ENCODE results near the gene CUEDC1.

CUEDC1 gene

DNA sequence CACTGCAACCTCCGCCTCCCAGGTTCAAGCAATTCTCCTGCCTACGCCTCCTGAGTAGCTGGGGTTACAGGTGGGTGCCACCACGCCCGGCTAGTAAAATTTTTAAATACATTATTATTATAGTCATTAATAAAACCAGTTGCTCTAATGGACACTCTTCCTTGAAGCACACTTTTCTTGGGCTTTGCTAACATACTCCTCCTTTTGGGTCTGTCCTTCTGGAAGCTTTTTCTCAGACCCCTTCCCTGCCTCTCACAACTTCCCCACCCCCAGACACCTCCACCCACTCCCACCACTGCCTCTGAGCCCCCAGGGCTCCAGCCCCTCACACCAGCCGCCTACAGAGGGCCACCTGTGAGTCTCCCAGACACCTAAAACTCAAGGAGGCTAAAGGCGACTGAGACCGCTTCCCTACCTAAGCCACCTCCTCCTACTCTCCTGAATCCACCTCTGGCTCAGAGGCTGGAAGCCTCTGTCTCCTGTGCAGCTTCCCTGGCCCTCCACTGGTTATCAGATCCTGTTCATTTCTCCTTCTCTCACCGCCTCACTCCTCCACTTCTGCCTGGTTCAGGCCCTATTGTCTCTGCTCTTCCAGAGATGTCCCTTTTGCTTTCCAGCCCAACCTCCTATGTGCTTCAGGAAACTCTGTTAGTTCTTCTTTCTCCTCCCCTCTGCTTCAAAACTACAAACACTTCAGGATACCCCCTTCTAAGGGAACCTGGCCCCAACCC is 2.1 kb upstream of the CUEDC1 start:
- no peak overlapping the region for H3K27ac ChIP-seq (ENCODE audit: low read length)
- H3K4me2 ChIP-seq (ENCODE audit: low read depth, low read length) = no peak overlapping the region
- H3K9me3 ChIP-seq (replicated peaks; ENCODE audit: insufficient read depth, low read length) = no peaks in the 10 kb centered on the region
- H3K4me3 ChIP-seq (ENCODE audit: low read length) = no peak overlapping the region
- H2AFZ ChIP-seq (ENCODE audit: low read length) = no peak overlapping the region
- H3K9ac ChIP-seq (ENCODE audit: low read length) = no peak overlapping the region
- H3K9me2 ChIP-seq (replicated peaks; ENCODE audit: insufficient read depth, low read length) = no peaks in the 10 kb centered on the region
- peaks cover 10% of the 10 kb centered on the region; the same call in 1 of the 2 replicates for H3F3A ChIP-seq (ENCODE audit: insufficient read depth, low read length)
- H3K79me2 ChIP-seq (ENCODE audit: low read length) = no peaks in the 10 kb centered on the region
- no peak for DNase-seq
- H3K36me3 ChIP-seq (replicated peaks; ENCODE audit: insufficient read depth, low read length) = no peaks in the 10 kb centered on the region
- H3K27me3 ChIP-seq (replicated peaks; ENCODE audit: insufficient read depth, low read length) = peaks cover 75% of the 10 kb centered on the region
- H3K4me1 ChIP-seq (ENCODE audit: low read length) = peaks cover 15% of the 10 kb centered on the region
- H4K20me1 ChIP-seq (ENCODE audit: insufficient read depth, low read length) = 0 out of 2 replicates have a peak, but pooled peaks cover 3% of the 10 kb centered on the region
- TF ChIP-seq CTCF (IDR thresholded peaks at IDR 0.05; ENCODE audit: low read length) = no peak
- TF ChIP-seq EZH2 (optimal IDR thresholded peaks at IDR 0.05; ENCODE audit: low read depth, low read length) = no peak
- TF ChIP-seq EZH2phosphoT487 (IDR thresholded peaks at IDR 0.05; ENCODE audit: low read length) = no peak

DNA sequence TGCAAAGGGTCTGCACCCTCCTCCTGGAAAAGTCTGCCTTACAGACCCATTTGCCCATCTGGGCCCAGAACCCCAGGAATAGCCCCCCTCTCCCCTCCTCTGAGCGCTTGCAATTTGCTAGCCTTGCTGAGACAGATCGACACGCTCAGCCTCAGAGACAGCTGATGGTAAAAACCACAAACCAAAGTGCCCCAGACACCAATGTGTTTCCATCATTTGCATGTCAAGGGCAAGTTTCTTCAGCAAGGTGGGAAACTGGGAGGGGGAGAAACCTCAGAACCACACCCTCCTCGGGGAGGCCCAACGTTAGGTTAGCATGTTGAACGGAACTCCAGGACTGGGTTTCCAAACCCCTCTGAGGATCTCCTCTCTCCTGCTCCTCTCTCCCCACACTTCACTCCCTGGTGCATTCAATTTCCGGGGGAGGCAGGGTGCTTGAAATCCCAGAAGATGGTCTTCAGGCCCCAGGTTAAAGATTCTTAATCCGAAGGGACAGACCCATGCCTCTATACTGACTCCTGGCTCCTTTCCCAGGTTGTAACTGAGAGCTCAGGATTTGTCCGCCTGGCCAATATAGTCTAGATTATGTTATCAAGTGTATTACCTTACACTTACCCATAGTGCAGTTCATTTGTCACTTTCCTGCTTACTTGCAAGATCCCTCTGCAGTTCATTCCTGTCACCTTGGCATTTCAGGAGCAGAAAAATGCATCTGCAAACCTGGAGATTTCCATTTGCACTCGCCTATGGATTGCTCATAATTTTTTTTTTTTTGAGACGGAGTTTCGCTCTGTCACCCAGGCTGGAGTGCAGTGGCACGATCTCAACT is 1.3 kb upstream of the CUEDC1 start:
- peaks cover 15% of the 10 kb centered on the region for H3K4me1 ChIP-seq (ENCODE audit: low read length)

More for the DNA sequence above, 1.3 kb upstream of the CUEDC1 start:
- Histone ChIP-seq H3K79me2 (ENCODE audit: low read length) (no peaks in the 10 kb centered on the region), H3K27me3 (replicated peaks; ENCODE audit: insufficient read depth, low read length) (peaks cover 76% of the 10 kb centered on the region), H3K4me2 (ENCODE audit: low read depth, low read length) (peak overlapping the region; percentile 98; the same call in 1 of the 2 replicates), H3K9ac (ENCODE audit: low read length) (no peak overlapping the region), H3F3A (ENCODE audit: insufficient read depth, low read length) (peaks cover 10% of the 10 kb centered on the region; the same call in 1 of the 2 replicates), H3K36me3 (replicated peaks; ENCODE audit: insufficient read depth, low read length) (no peaks in the 10 kb centered on the region), H3K27ac (ENCODE audit: low read length) (no peak overlapping the region), H3K9me2 (replicated peaks; ENCODE audit: insufficient read depth, low read length) (no peaks in the 10 kb centered on the region), H2AFZ (ENCODE audit: low read length) (no peak overlapping the region), H3K4me3 (ENCODE audit: low read length) (no peak overlapping the region), H3K9me3 (replicated peaks; ENCODE audit: insufficient read depth, low read length) (no peaks in the 10 kb centered on the region), H4K20me1 (ENCODE audit: insufficient read depth, low read length) (0 out of 2 replicates have a peak, but pooled peaks cover 3% of the 10 kb centered on the region)
- DNase-seq = peak; percentile 80
- TF ChIP-seq EZH2phosphoT487 (IDR thresholded peaks at IDR 0.05; ENCODE audit: low read length) (no peak), EZH2 (optimal IDR thresholded peaks at IDR 0.05; ENCODE audit: low read depth, low read length) (no peak), CTCF (IDR thresholded peaks at IDR 0.05; ENCODE audit: low read length) (no peak)

Data from MM.1S (cell line).